Large intestine (tissue), 3 donors: Measurements from ENCODE around the gene C6orf89. TPM values are rescaled to one million over a fixed set of nuclear protein-coding genes. Genes with fewer than 3 reads are reported as not detected.
A peak's percentile ranks its signal among the peaks of the same experiment; 100 is the strongest.

Experiments
- DNase-seq, 2 donors: peaks; one replicate each; pipeline versions ENCODE4 v3.0.0 to v3.0.0-alpha.2; 2013
- H3K27ac ChIP-seq: one replicate; pipeline ENCODE4 v1.5.1; 2013; ENCODE audit warnings: low read length
- H3K27me3 ChIP-seq: 2 replicates; pipeline ENCODE4 v1.6.1; 2013; ENCODE audit warnings: low read length; ENCODE audit not compliant: control insufficient read depth, insufficient read depth
- H3K36me3 ChIP-seq: 2 replicates; pipeline ENCODE4 v1.6.1; 2013; ENCODE audit warnings: low read length; ENCODE audit not compliant: control insufficient read depth, insufficient read depth
- H3K4me1 ChIP-seq: one replicate; pipeline ENCODE4 v1.6.1; 2013; ENCODE audit warnings: low read length; ENCODE audit not compliant: control insufficient read depth, insufficient read depth
- H3K4me3 ChIP-seq: one replicate; pipeline ENCODE4 v1.5.1; 2013; ENCODE audit warnings: low read length
- H3K9me3 ChIP-seq: one replicate; pipeline ENCODE4 v1.6.1; 2013; ENCODE audit warnings: mild to moderate bottlenecking, low read depth, low read length, moderate library complexity; ENCODE audit not compliant: control insufficient read depth
- WGBS: methylation state at CpG from one replicate; pipeline ENCODE4 v1.1.5; 2013; ENCODE audit warnings: low lambda C conversion rate; ENCODE audit not compliant: insufficient coverage; 5-methylcytosine and 5-hydroxymethylcytosine counted together
- polyA plus RNA-seq: library from polyadenylated mRNA; unstranded; fragments of 120-200 nt; gene quantifications from one replicate; pipeline ENCODE4 v1.2.1, GENCODE V29; 2013

C6orf89 gene
- polyA plus RNA-seq, 1 donor = 35.5 TPM

GRCh38 chr6:36917541-36918193 is 31.9 kb downstream of the C6orf89 start:
- no peak for DNase-seq
- Histone ChIP-seq H3K27ac (no peak overlapping the region), H3K9me3 (no peaks in the 10 kb centered on the region), H3K36me3 (peaks cover 71% of the 10 kb centered on the region), H3K4me3 (no peak overlapping the region), H3K27me3 (no peaks in the 10 kb centered on the region), H3K4me1 (no peaks in the 10 kb centered on the region)
- no CpG with 5 or more reads among the region's 10 CpGs for WGBS

GRCh38 chr6:36920049-36920448 is 34.3 kb downstream of the C6orf89 start:
- no peaks in the 10 kb centered on the region for H3K27me3 ChIP-seq
- 80% methylated on average over 2 of the region's 4 CpGs for WGBS
- no peak for DNase-seq
- H3K4me3 ChIP-seq = no peak overlapping the region
- no peaks in the 10 kb centered on the region for H3K9me3 ChIP-seq
- no peaks in the 10 kb centered on the region for H3K4me1 ChIP-seq
- H3K27ac ChIP-seq = no peak overlapping the region
- H3K36me3 ChIP-seq = peaks cover 80% of the 10 kb centered on the region

GRCh38 chr6:36920546-36920945 is 34.8 kb downstream of the C6orf89 start:
- Histone ChIP-seq H3K27ac (no peak overlapping the region), H3K4me1 (no peaks in the 10 kb centered on the region), H3K9me3 (no peaks in the 10 kb centered on the region), H3K36me3 (peaks cover 76% of the 10 kb centered on the region), H3K27me3 (no peaks in the 10 kb centered on the region), H3K4me3 (no peak overlapping the region)
- no peak for DNase-seq
- WGBS = no CpG with 5 or more reads among the region's 5 CpGs

- 83% methylated on average over 1 of the region's 4 CpGs for WGBS
- no peak overlapping the region for H3K27ac ChIP-seq
- H3K27me3 ChIP-seq = no peaks in the 10 kb centered on the region
- H3K9me3 ChIP-seq = no peaks in the 10 kb centered on the region
- no peak for DNase-seq
- no peak overlapping the region for H3K4me3 ChIP-seq
- peaks cover 44% of the 10 kb centered on the region for H3K36me3 ChIP-seq
- no peaks in the 10 kb centered on the region for H3K4me1 ChIP-seq
Measured at GRCh38 chr6:36924131-36924530, 38.4 kb downstream of the C6orf89 start.

GRCh38 chr6:36924778-36925374 is 39.1 kb downstream of the C6orf89 start:
- no peaks in the 10 kb centered on the region for H3K9me3 ChIP-seq
- no peak overlapping the region for H3K4me3 ChIP-seq
- no peaks in the 10 kb centered on the region for H3K4me1 ChIP-seq
- WGBS = 20% methylated on average over 1 of the region's 5 CpGs
- DNase-seq = no peak
- no peaks in the 10 kb centered on the region for H3K27me3 ChIP-seq
- peaks cover 38% of the 10 kb centered on the region for H3K36me3 ChIP-seq
- H3K27ac ChIP-seq = no peak overlapping the region

GRCh38 chr6:36925809-36926208 is 40.1 kb downstream of the C6orf89 start:
- H3K27ac ChIP-seq = no peak overlapping the region
- H3K36me3 ChIP-seq = peaks cover 31% of the 10 kb centered on the region
- no peaks in the 10 kb centered on the region for H3K27me3 ChIP-seq
- no peaks in the 10 kb centered on the region for H3K4me1 ChIP-seq
- no peak for DNase-seq
- WGBS = no CpG with 5 or more reads among the region's 4 CpGs
- H3K9me3 ChIP-seq = no peaks in the 10 kb centered on the region
- no peak overlapping the region for H3K4me3 ChIP-seq

- Histone ChIP-seq H3K27ac (no peak overlapping the region), H3K36me3 (peaks cover 23% of the 10 kb centered on the region), H3K4me3 (no peak overlapping the region), H3K4me1 (no peaks in the 10 kb centered on the region), H3K9me3 (no peaks in the 10 kb centered on the region), H3K27me3 (no peaks in the 10 kb centered on the region)
- no peak for DNase-seq
- WGBS = 50% methylated on average over 1 of the region's 10 CpGs
Measured at GRCh38 chr6:36926708-36927513, 41.2 kb downstream of the C6orf89 start.

- peak overlapping the region; percentile 6 for H3K27ac ChIP-seq
- H3K4me3 ChIP-seq = no peak overlapping the region
- no peaks in the 10 kb centered on the region for H3K4me1 ChIP-seq
- peaks cover 23% of the 10 kb centered on the region for H3K36me3 ChIP-seq
- WGBS = 40% methylated on average over 1 of the region's 13 CpGs
- H3K9me3 ChIP-seq = no peaks in the 10 kb centered on the region
- DNase-seq = peak in 1 of 2 donors; percentile 16
- H3K27me3 ChIP-seq = no peaks in the 10 kb centered on the region
Measured at GRCh38 chr6:36927691-36928546, 42.2 kb downstream of the C6orf89 start.

GRCh38 chr6:36928547-36928918 is 42.8 kb downstream of the C6orf89 start:
- Histone ChIP-seq H3K27me3 (no peaks in the 10 kb centered on the region), H3K4me1 (no peaks in the 10 kb centered on the region), H3K36me3 (peaks cover 17% of the 10 kb centered on the region), H3K27ac (no peak overlapping the region), H3K9me3 (no peaks in the 10 kb centered on the region), H3K4me3 (no peak overlapping the region)
- no peak for DNase-seq
- no CpG with 5 or more reads among the region's 7 CpGs for WGBS

- H3K27ac ChIP-seq = no peak overlapping the region
- DNase-seq = no peak
- H3K4me1 ChIP-seq = no peaks in the 10 kb centered on the region
- H3K36me3 ChIP-seq = peaks cover 11% of the 10 kb centered on the region
- H3K9me3 ChIP-seq = no peaks in the 10 kb centered on the region
- H3K27me3 ChIP-seq = no peaks in the 10 kb centered on the region
- 100% methylated on average over 1 of the region's 10 CpGs for WGBS
- no peak overlapping the region for H3K4me3 ChIP-seq
Measured at GRCh38 chr6:36929152-36929551, 43.4 kb downstream of the C6orf89 start.
